ENCODE data around the gene FGF13. TPM values are rescaled to one million over a fixed set of nuclear protein-coding genes. Genes with fewer than 3 reads are reported as not detected.

Gene FGF13
- total and polyA plus RNA-seq, 7 experiments from 2014 or later, result not detected

- H3K27me3 Mint-ChIP-seq, result no peaks in the 10 kb centered on the region
- H3K9me3 Mint-ChIP-seq, result no peaks in the 10 kb centered on the region
- no peaks in the 10 kb centered on the region for H3K36me3 ChIP-seq (ENCODE audit: control insufficient read depth in 2 of 3, insufficient read depth in 3 of 3, low read length in 3 of 3)
- H3K27ac ChIP-seq (ENCODE audit: low read depth, low read length), result no peak overlapping the region
- no peaks in the 10 kb centered on the region for H3K4me1 ChIP-seq (ENCODE audit: control insufficient read depth in 2 of 2, insufficient read depth in 2 of 2, low read length in 2 of 2)
- H3K4me3 Mint-ChIP-seq, result no peak overlapping the region
- POLR2A ChIA-PET, result no interaction called here
- H3K27me3 ChIP-seq (ENCODE audit: control insufficient read depth in 2 of 2, insufficient read depth in 2 of 2, low read length in 2 of 2), result no peaks in the 10 kb centered on the region
- H3K9me3 ChIP-seq (ENCODE audit: control insufficient read depth in 2 of 3, low read length in 3 of 3), result no peaks in the 10 kb centered on the region
- CTCF ChIA-PET, result no interaction called here
- ATAC-seq (no peak), DNase-seq (no peak)
- no peak overlapping the region for H3K4me3 ChIP-seq (ENCODE audit: low read length)
- intact Hi-C loops (cut with micrococcal nuclease), result no loop called here
- no peaks in the 10 kb centered on the region for H3K36me3 Mint-ChIP-seq
- no peak overlapping the region for H3K27ac Mint-ChIP-seq
- no peaks in the 10 kb centered on the region for H3K4me1 Mint-ChIP-seq
These were observed 27.9 kb downstream of the FGF13 start for GRCh38 chrX:138683600-138683999.

- peaks cover 0 to 4% (median 0%) of the 10 kb centered on the region in 11 donors for H3K9me3 Mint-ChIP-seq
- CTCF ChIA-PET, result no interaction called here
- intact Hi-C loops (cut with micrococcal nuclease), result no loop called here
These were observed 41.8 kb downstream of the FGF13 start for GRCh38 chrX:138669693-138670092.

GRCh38 chrX:138664466-138664865 is 47.1 kb downstream of the FGF13 start:
- Mint-ChIP-seq H3K27ac (no peak overlapping the region), H3K9me3 (peaks cover 0 to 4% (median 0%) of the 10 kb centered on the region in 11 donors), H3K36me3 (no peaks in the 10 kb centered on the region), H3K4me1 (no peaks in the 10 kb centered on the region), H3K27me3 (no peaks in the 10 kb centered on the region), H3K4me3 (no peak overlapping the region)
- ChIA-PET CTCF (no interaction called here), POLR2A (no interaction called here)
- intact Hi-C loops (cut with micrococcal nuclease), result no loop called here
- no peaks in the 10 kb centered on the region for H3K4me1 ChIP-seq (ENCODE audit: control insufficient read depth in 2 of 2, insufficient read depth in 2 of 2, low read length in 2 of 2)
- H3K36me3 ChIP-seq (ENCODE audit: control insufficient read depth in 2 of 3, insufficient read depth in 3 of 3, low read length in 3 of 3), result no peaks in the 10 kb centered on the region
- DNase-seq, result no peak
- ATAC-seq, result no peak
- H3K4me3 ChIP-seq (ENCODE audit: low read length), result no peak overlapping the region
- H3K9me3 ChIP-seq (ENCODE audit: control insufficient read depth in 2 of 3, low read length in 3 of 3), result no peaks in the 10 kb centered on the region
- no peak overlapping the region for H3K27ac ChIP-seq (ENCODE audit: low read depth, low read length)
- no peaks in the 10 kb centered on the region for H3K27me3 ChIP-seq (ENCODE audit: control insufficient read depth in 2 of 2, insufficient read depth in 2 of 2, low read length in 2 of 2)

More at GRCh38 chrX:138669693-138670092, 41.8 kb downstream of the FGF13 start:
- POLR2A ChIA-PET, result no interaction called here
- Mint-ChIP-seq H3K27ac (no peak overlapping the region), H3K4me3 (no peak overlapping the region), H3K4me1 (no peaks in the 10 kb centered on the region), H3K27me3 (no peaks in the 10 kb centered on the region), H3K36me3 (no peaks in the 10 kb centered on the region)
- Histone ChIP-seq H3K27me3 (ENCODE audit: control insufficient read depth in 2 of 2, insufficient read depth in 2 of 2, low read length in 2 of 2) (no peaks in the 10 kb centered on the region), H3K36me3 (ENCODE audit: control insufficient read depth in 2 of 3, insufficient read depth in 3 of 3, low read length in 3 of 3) (no peaks in the 10 kb centered on the region), H3K4me3 (ENCODE audit: low read length) (no peak overlapping the region), H3K4me1 (ENCODE audit: control insufficient read depth in 2 of 2, insufficient read depth in 2 of 2, low read length in 2 of 2) (no peaks in the 10 kb centered on the region), H3K9me3 (ENCODE audit: control insufficient read depth in 2 of 3, low read length in 3 of 3) (no peaks in the 10 kb centered on the region), H3K27ac (ENCODE audit: low read depth, low read length) (no peak overlapping the region)
- DNase-seq (no peak), ATAC-seq (no peak)

- Mint-ChIP-seq H3K9me3 (peaks cover 0 to 4% (median 0%) of the 10 kb centered on the region in 11 donors), H3K4me1 (no peaks in the 10 kb centered on the region), H3K27me3 (no peaks in the 10 kb centered on the region), H3K4me3 (no peak overlapping the region), H3K27ac (no peak overlapping the region), H3K36me3 (no peaks in the 10 kb centered on the region)
- Histone ChIP-seq H3K36me3 (ENCODE audit: control insufficient read depth in 2 of 3, insufficient read depth in 3 of 3, low read length in 3 of 3) (no peaks in the 10 kb centered on the region), H3K4me3 (ENCODE audit: low read length) (no peak overlapping the region), H3K27ac (ENCODE audit: low read depth, low read length) (no peak overlapping the region), H3K9me3 (ENCODE audit: control insufficient read depth in 2 of 3, low read length in 3 of 3) (no peaks in the 10 kb centered on the region), H3K4me1 (ENCODE audit: control insufficient read depth in 2 of 2, insufficient read depth in 2 of 2, low read length in 2 of 2) (no peaks in the 10 kb centered on the region), H3K27me3 (ENCODE audit: control insufficient read depth in 2 of 2, insufficient read depth in 2 of 2, low read length in 2 of 2) (no peaks in the 10 kb centered on the region)
- ATAC-seq (no peak), DNase-seq (no peak)
- ChIA-PET CTCF (no interaction called here), POLR2A (no interaction called here)
- intact Hi-C loops (cut with micrococcal nuclease), result no loop called here
These were observed 47.5 kb downstream of the FGF13 start for GRCh38 chrX:138664016-138664415.

GRCh38 chrX:138651494-138651893 is 60.0 kb downstream of the FGF13 start:
- ATAC-seq, result no peak
- Mint-ChIP-seq H3K27ac (no peak overlapping the region), H3K36me3 (no peaks in the 10 kb centered on the region), H3K9me3 (peaks cover 0 to 1% (median 0%) of the 10 kb centered on the region in 11 donors), H3K4me3 (no peak overlapping the region), H3K27me3 (no peaks in the 10 kb centered on the region), H3K4me1 (no peaks in the 10 kb centered on the region)
- Histone ChIP-seq H3K4me3 (ENCODE audit: low read length) (no peak overlapping the region), H3K27ac (ENCODE audit: low read depth, low read length) (no peak overlapping the region), H3K9me3 (ENCODE audit: control insufficient read depth in 2 of 3, low read length in 3 of 3) (no peaks in the 10 kb centered on the region), H3K4me1 (ENCODE audit: control insufficient read depth in 2 of 2, insufficient read depth in 2 of 2, low read length in 2 of 2) (no peaks in the 10 kb centered on the region), H3K36me3 (ENCODE audit: control insufficient read depth in 2 of 3, insufficient read depth in 3 of 3, low read length in 3 of 3) (no peaks in the 10 kb centered on the region), H3K27me3 (ENCODE audit: control insufficient read depth in 2 of 2, insufficient read depth in 2 of 2, low read length in 2 of 2) (no peaks in the 10 kb centered on the region)
- POLR2A ChIA-PET, result no interaction called here
- CTCF ChIA-PET, result no interaction called here
- intact Hi-C loops (cut with micrococcal nuclease), result no loop called here
- no peak for DNase-seq

- Mint-ChIP-seq H3K27me3 (no peaks in the 10 kb centered on the region), H3K36me3 (no peaks in the 10 kb centered on the region), H3K9me3 (no peaks in the 10 kb centered on the region), H3K4me3 (no peak overlapping the region), H3K27ac (no peak overlapping the region), H3K4me1 (no peaks in the 10 kb centered on the region)
- Histone ChIP-seq H3K9me3 (ENCODE audit: control insufficient read depth in 2 of 3, low read length in 3 of 3) (no peaks in the 10 kb centered on the region), H3K27ac (ENCODE audit: low read depth, low read length) (no peak overlapping the region), H3K4me3 (ENCODE audit: low read length) (no peak overlapping the region), H3K36me3 (ENCODE audit: control insufficient read depth in 2 of 3, insufficient read depth in 3 of 3, low read length in 3 of 3) (no peaks in the 10 kb centered on the region), H3K27me3 (ENCODE audit: control insufficient read depth in 2 of 2, insufficient read depth in 2 of 2, low read length in 2 of 2) (no peaks in the 10 kb centered on the region), H3K4me1 (ENCODE audit: control insufficient read depth in 2 of 2, insufficient read depth in 2 of 2, low read length in 2 of 2) (no peaks in the 10 kb centered on the region)
- DNase-seq (no peak), ATAC-seq (no peak)
- intact Hi-C loops (cut with micrococcal nuclease), result no loop called here
- ChIA-PET CTCF (no interaction called here), POLR2A (no interaction called here)
These were observed 62.9 kb downstream of the FGF13 start for GRCh38 chrX:138648568-138648967.

GRCh38 chrX:138638996-138639395 is 72.5 kb downstream of the FGF13 start:
- DNase-seq, result no peak
- ChIA-PET POLR2A (no interaction called here), CTCF (no interaction called here)
- H3K9me3 ChIP-seq (ENCODE audit: control insufficient read depth in 2 of 3, low read length in 3 of 3), result no peaks in the 10 kb centered on the region
- Mint-ChIP-seq H3K27me3 (no peaks in the 10 kb centered on the region), H3K27ac (no peak overlapping the region), H3K4me3 (no peak overlapping the region), H3K9me3 (no peaks in the 10 kb centered on the region), H3K36me3 (no peaks in the 10 kb centered on the region), H3K4me1 (no peaks in the 10 kb centered on the region)
- intact Hi-C loops (cut with micrococcal nuclease), result no loop called here
- no peaks in the 10 kb centered on the region for H3K4me1 ChIP-seq (ENCODE audit: control insufficient read depth in 2 of 2, insufficient read depth in 2 of 2, low read length in 2 of 2)
- H3K27me3 ChIP-seq (ENCODE audit: control insufficient read depth in 2 of 2, insufficient read depth in 2 of 2, low read length in 2 of 2), result no peaks in the 10 kb centered on the region
- no peaks in the 10 kb centered on the region for H3K36me3 ChIP-seq (ENCODE audit: control insufficient read depth in 2 of 3, insufficient read depth in 3 of 3, low read length in 3 of 3)
- ATAC-seq, result no peak
- H3K27ac ChIP-seq (ENCODE audit: low read depth, low read length), result no peak overlapping the region
- H3K4me3 ChIP-seq (ENCODE audit: low read length), result no peak overlapping the region

All from naive thymus-derived CD4-positive, alpha-beta T cell (primary cell).